Epithelial cell of esophagus (primary cell): ENCODE results near the gene MALT1.

Experiments used
- DNase-seq: peaks from one replicate; pipeline ENCODE4 v3.0.0; 2010; ENCODE audit warnings: low read depth
- H3K4me3 ChIP-seq: 2 replicates; pipeline ENCODE4 v1.5.1; 2011; ENCODE audit warnings: mild to moderate bottlenecking, low read length, control low read depth
- TF ChIP-seq, protein P1 (sequence below): IDR thresholded peaks from 2 replicates; pipeline ENCODE4 v1.5.1; 2011; ENCODE audit warnings: low read depth, mild to moderate bottlenecking, low read length, control low read depth, inconsistent platforms; ENCODE audit not compliant: insufficient read depth; ENCODE audit errors: missing control alignments

Gene MALT1

GRCh38 chr18:58653814-58654509, 17.3 kb upstream of the MALT1 start:
- H3K4me3 ChIP-seq = no peak overlapping the region
- DNase-seq = no peak
- TF ChIP-seq, protein P1, sequence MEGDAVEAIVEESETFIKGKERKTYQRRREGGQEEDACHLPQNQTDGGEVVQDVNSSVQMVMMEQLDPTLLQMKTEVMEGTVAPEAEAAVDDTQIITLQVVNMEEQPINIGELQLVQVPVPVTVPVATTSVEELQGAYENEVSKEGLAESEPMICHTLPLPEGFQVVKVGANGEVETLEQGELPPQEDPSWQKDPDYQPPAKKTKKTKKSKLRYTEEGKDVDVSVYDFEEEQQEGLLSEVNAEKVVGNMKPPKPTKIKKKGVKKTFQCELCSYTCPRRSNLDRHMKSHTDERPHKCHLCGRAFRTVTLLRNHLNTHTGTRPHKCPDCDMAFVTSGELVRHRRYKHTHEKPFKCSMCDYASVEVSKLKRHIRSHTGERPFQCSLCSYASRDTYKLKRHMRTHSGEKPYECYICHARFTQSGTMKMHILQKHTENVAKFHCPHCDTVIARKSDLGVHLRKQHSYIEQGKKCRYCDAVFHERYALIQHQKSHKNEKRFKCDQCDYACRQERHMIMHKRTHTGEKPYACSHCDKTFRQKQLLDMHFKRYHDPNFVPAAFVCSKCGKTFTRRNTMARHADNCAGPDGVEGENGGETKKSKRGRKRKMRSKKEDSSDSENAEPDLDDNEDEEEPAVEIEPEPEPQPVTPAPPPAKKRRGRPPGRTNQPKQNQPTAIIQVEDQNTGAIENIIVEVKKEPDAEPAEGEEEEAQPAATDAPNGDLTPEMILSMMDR = no peak

GRCh38 chr18:58654896-58655614, 16.2 kb upstream of the MALT1 start:
- no peak for DNase-seq
- H3K4me3 ChIP-seq = no peak overlapping the region
- TF ChIP-seq, protein P1 = no peak

DNA sequence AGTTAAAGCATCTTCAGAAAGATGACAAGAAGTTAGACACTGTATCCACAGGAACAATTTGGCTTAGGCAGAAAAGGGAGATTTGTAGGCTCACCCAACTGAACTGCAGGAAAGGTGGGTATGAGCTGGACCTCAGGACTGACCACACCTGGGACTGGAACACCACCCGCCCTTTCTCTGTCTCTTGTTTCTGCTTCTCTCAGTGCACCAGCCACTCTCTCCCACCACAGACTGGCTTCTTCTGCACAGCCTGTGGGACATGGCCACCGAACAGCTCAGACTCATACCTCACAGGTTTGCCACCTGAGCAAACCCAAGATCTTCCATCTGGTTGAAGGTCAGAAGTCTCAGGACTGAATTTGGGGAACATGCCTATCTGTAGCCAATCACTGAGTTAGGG, 14.2 kb upstream of the MALT1 start:
- TF ChIP-seq, protein P1 = no peak

DNA sequence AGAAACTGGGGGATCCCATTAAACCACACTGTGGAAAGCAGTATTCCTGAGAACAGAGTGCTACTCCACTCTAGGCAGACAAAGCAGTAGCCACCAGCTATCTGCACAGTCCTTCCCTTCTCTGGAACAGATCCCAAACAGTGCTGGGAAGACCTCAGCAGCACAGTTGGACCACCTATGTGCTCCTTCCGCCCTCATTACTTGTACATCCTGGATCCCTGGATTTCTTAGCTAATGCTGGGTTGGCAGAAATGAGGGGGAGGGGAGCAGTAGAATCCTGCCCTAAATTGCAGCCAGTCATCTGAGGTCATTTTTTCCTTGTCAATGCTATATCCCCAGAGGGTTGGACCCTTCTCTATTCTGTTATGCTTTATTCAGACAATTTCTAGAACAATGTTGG, 13.8 kb upstream of the MALT1 start:
- no peak for DNase-seq
- H3K4me3 ChIP-seq = no peak overlapping the region
- TF ChIP-seq, protein P1 = no peak

More for the DNA sequence above, 14.2 kb upstream of the MALT1 start:
- no peak overlapping the region for H3K4me3 ChIP-seq
- no peak for DNase-seq

- TF ChIP-seq, protein P1 = no peak
- no peak for DNase-seq
- H3K4me3 ChIP-seq = no peak overlapping the region
Measured at GRCh38 chr18:58659691-58660090, 11.6 kb upstream of the MALT1 start.

GRCh38 chr18:58660915-58661314, 10.3 kb upstream of the MALT1 start:
- no peak overlapping the region for H3K4me3 ChIP-seq
- no peak for DNase-seq
- TF ChIP-seq, protein P1 = no peak
